Thyroid gland (tissue), 4 donors: ENCODE results near the gene GDPD1. TPM values are rescaled to one million over a fixed set of nuclear protein-coding genes. Genes with fewer than 3 reads are reported as not detected.
"Not testable (repeated sequence)": the region's sequence is repeated elsewhere in the genome, so short reads cannot be mapped to it uniquely, and the experiment has no call there.

Source experiments
- DNase-seq, 2 donors: peaks; one replicate each; pipeline ENCODE4 v3.0.0-alpha.2; 2019
- H3K27ac ChIP-seq, 3 donors: fragments of 200-600 bp; sonication (generic); 1 replicate in 2 of 3; 2 replicates in 1 of 3; pipeline ENCODE4 v1.5.1; 2016 to 2019; ENCODE audit warnings: mild to moderate bottlenecking in 1 of 3, moderate library complexity in 1 of 3
- H3K27me3 ChIP-seq: fragments of 200-600 bp; sonication (generic); one replicate; pipeline ENCODE4 v1.5.1; 2019
- H3K36me3 ChIP-seq, 2 donors: fragments of 200-600 bp; sonication (generic); one replicate each; pipeline ENCODE4 v1.5.1; 2016 to 2019
- H3K4me1 ChIP-seq, 2 donors: fragments of 200-600 bp; sonication (generic); one replicate each; pipeline ENCODE4 v1.5.1; 2017 to 2019
- H3K4me3 ChIP-seq, 3 donors: fragments of 200-600 bp; sonication (generic); replicated peaks in 1 of 3; 1 replicate in 2 of 3; 2 replicates in 1 of 3; pipeline ENCODE4 v1.5.1; 2016; ENCODE audit warnings: mild to moderate bottlenecking in 1 of 3
- H3K9me3 ChIP-seq: fragments of 200-600 bp; sonication (generic); one replicate; pipeline ENCODE4 v1.5.1; 2017
- CTCF ChIP-seq, 6 experiments: fragments of 200-600 bp in 3 of 6; fragments of 450-650 bp in 3 of 6; sonication (generic) in 3 of 6; IDR thresholded peaks; one replicate each; pipeline ENCODE4 v1.5.1; 2016 to 2019; ENCODE audit warnings: antibody characterized with exemption in 6 of 6, mild to moderate bottlenecking in 2 of 6, inconsistent platforms in 1 of 6, moderate library complexity in 1 of 6
- POLR2A ChIP-seq, 2 donors: fragments of 450-650 bp; IDR thresholded peaks; one replicate each; pipeline ENCODE4 v1.6.1; 2017; ENCODE audit warnings: antibody characterized with exemption in 2 of 2, mild to moderate bottlenecking in 2 of 2, moderate library complexity in 1 of 2
- WGBS, 2 donors: methylation state at CpG; one replicate each; pipeline ENCODE4 v1.1.5; 2017; 5-methylcytosine and 5-hydroxymethylcytosine counted together
- intact Hi-C: fragments of 100-400 bp; cut with DNase I; formaldehyde crosslinking; loops from one replicate; pipeline ENCODE4 v1.15.1; 2023
- total RNA-seq, 4 donors: library from RNA; depleted of rRNA; stranded (reverse); fragments of >200 nt; gene quantifications; one replicate each; pipeline ENCODE4 v1.2.3, GENCODE V29; 2016

Gene GDPD1
- total RNA-seq, 4 donors from 2014 or later, result 1.0 to 3.7 (median 3.5) TPM

GRCh38 chr17:59289981-59290301 lies 69.6 kb downstream of the GDPD1 start:
- Histone ChIP-seq H3K4me1 (peaks cover 2 to 7% of the 10 kb centered on the region in 2 donors), H3K27me3 (no peaks in the 10 kb centered on the region), H3K4me3 (no peak overlapping the region), H3K9me3 (no peaks in the 10 kb centered on the region), H3K36me3 (no peaks in the 10 kb centered on the region), H3K27ac (no peak overlapping the region)
- intact Hi-C loops, result no loop called here
- WGBS, 2 donors, result 76 to 78% methylated on average over 3 of the region's 3 CpGs
- TF ChIP-seq POLR2A (IDR thresholded peaks at IDR 0.05) (no peak), CTCF (IDR thresholded peaks at IDR 0.05) (no peak)
- DNase-seq, result no peak

GRCh38 chr17:59290302-59290998 lies 70.1 kb downstream of the GDPD1 start:
- H3K9me3 ChIP-seq, H3K4me3 ChIP-seq, DNase-seq, H3K27ac ChIP-seq, H3K36me3 ChIP-seq, H3K27me3 ChIP-seq, intact Hi-C loops: not testable (repeated sequence)
- H3K4me1 ChIP-seq, result peaks cover 7 to 12% of the 10 kb centered on the region in 2 donors
- WGBS, 2 donors, result 44 to 48% methylated on average over 12 of the region's 12 CpGs

GRCh38 chr17:59292174-59292523 lies 71.8 kb downstream of the GDPD1 start:
- Histone ChIP-seq H3K27ac (no peak overlapping the region), H3K4me3 (no peak overlapping the region), H3K27me3 (no peaks in the 10 kb centered on the region), H3K4me1 (peaks cover 8 to 16% of the 10 kb centered on the region in 2 donors), H3K36me3 (no peaks in the 10 kb centered on the region), H3K9me3 (no peaks in the 10 kb centered on the region)
- intact Hi-C loops, result no loop called here
- no peak for TF ChIP-seq CTCF (IDR thresholded peaks at IDR 0.05)
- no peak for TF ChIP-seq POLR2A (IDR thresholded peaks at IDR 0.05)
- no peak for DNase-seq
- WGBS, 2 donors, result 7 to 11% methylated on average over 1 of the region's 1 CpG

GRCh38 chr17:59296190-59296589 lies 75.9 kb downstream of the GDPD1 start:
- no peak overlapping the region for H3K4me3 ChIP-seq

GRCh38 chr17:59298521-59298920 lies 78.2 kb downstream of the GDPD1 start:
- Histone ChIP-seq H3K27ac (no peak overlapping the region), H3K27me3 (no peaks in the 10 kb centered on the region), H3K9me3 (no peaks in the 10 kb centered on the region), H3K36me3 (no peaks in the 10 kb centered on the region), H3K4me3 (no peak overlapping the region), H3K4me1 (peaks cover 15 to 23% of the 10 kb centered on the region in 2 donors)
- intact Hi-C loops, result no loop called here
- TF ChIP-seq CTCF (IDR thresholded peaks at IDR 0.05), result no peak
- 69 to 73% methylated on average over 2 of the region's 2 CpGs for WGBS, 2 donors
- DNase-seq, result no peak

More at GRCh38 chr17:59296190-59296589, 75.9 kb downstream of the GDPD1 start:
- DNase-seq, result no peak
- peaks cover 15 to 23% of the 10 kb centered on the region in 2 donors for H3K4me1 ChIP-seq
- TF ChIP-seq POLR2A (IDR thresholded peaks at IDR 0.05) (no peak), CTCF (IDR thresholded peaks at IDR 0.05) (no peak)
- WGBS, 2 donors, result 89 to 96% methylated on average over 2 of the region's 2 CpGs
- no peaks in the 10 kb centered on the region for H3K9me3 ChIP-seq
- intact Hi-C loops, result no loop called here
- no peaks in the 10 kb centered on the region for H3K36me3 ChIP-seq
- H3K27ac ChIP-seq, result peak overlapping the region; percentile 18 to 95 (median 79)
- H3K27me3 ChIP-seq, result no peaks in the 10 kb centered on the region
